HG02973 (cell line): Measurements from ENCODE around the gene DMPK.
"Not testable (repeated sequence)": the region's sequence is repeated elsewhere in the genome, so short reads cannot be mapped to it uniquely, and the experiment has no call there.

Source experiments
- ATAC-seq: cut with Tn5 transposase; IDR thresholded peaks from one replicate; pipeline ENCODE4 v1.9.1; 2021; ENCODE audit warnings: moderate library complexity; ENCODE audit not compliant: unreplicated experiment

The DMPK gene

GRCh38 chr19:45752639-45753038 is 29.7 kb downstream of the DMPK start:
- ATAC-seq = no peak

- not testable (repeated sequence) for ATAC-seq
Measured at GRCh38 chr19:45751483-45751882, 30.8 kb downstream of the DMPK start.

- ATAC-seq = no peak
Measured at GRCh38 chr19:45747513-45747912, 34.8 kb downstream of the DMPK start.

- no peak for ATAC-seq
Measured at GRCh38 chr19:45746866-45747265, 35.4 kb downstream of the DMPK start.

- ATAC-seq = no peak
Measured at GRCh38 chr19:45745606-45746005, 36.7 kb downstream of the DMPK start.

GRCh38 chr19:45742969-45743368 is 39.3 kb downstream of the DMPK start:
- ATAC-seq = no peak

GRCh38 chr19:45739498-45740439 is 42.5 kb downstream of the DMPK start:
- ATAC-seq = no peak

- ATAC-seq = no peak
Measured at GRCh38 chr19:45733160-45733810, 49.0 kb downstream of the DMPK start, which contains the start of gene MEIOSIN. Gene MEIOSIN (plus strand): TSS chr19:45733439. CDS start chr19:45735377, 1,938 bp downstream.

GRCh38 chr19:45730368-45731288 is 51.7 kb downstream of the DMPK start, which contains the start of gene FBXO46:
Gene FBXO46 (minus strand): TSS chr19:45730896. CDS start chr19:45713495, 17,401 bp downstream.
- ATAC-seq = peak; percentile 90

- no peak for ATAC-seq
Measured at GRCh38 chr19:45729800-45730290, 52.4 kb downstream of the DMPK start.

GRCh38 chr19:45728683-45729082 is 53.6 kb downstream of the DMPK start:
- ATAC-seq = not testable (repeated sequence)

GRCh38 chr19:45720065-45720464 is 62.2 kb downstream of the DMPK start:
- ATAC-seq = not testable (repeated sequence)
